Loucy (cell line): ENCODE measurements around the gene PRCD.

Source experiments
- CTCF ChIP-seq: fragments of 200-600 bp; sonication (generic); conservative IDR thresholded peaks from 2 replicates; pipeline ENCODE4 v1.5.1; 2014; ENCODE audit warnings: mild to moderate bottlenecking, antibody characterized with exemption, low read length
- EZH2phosphoT487 ChIP-seq: fragments of 200-600 bp; IDR thresholded peaks from 2 replicates; pipeline ENCODE4 v1.6.1; 2018; ENCODE audit warnings: antibody characterized with exemption, mild to moderate bottlenecking, moderate library complexity, borderline replicate concordance

GRCh38 chr17:76538941-76539570 is 788 bp upstream of the PRCD start:
- TF ChIP-seq CTCF (no peak), EZH2phosphoT487 (no peak)
